ENCODE measurements around the gene NTF4.

The NTF4 gene

DNA sequence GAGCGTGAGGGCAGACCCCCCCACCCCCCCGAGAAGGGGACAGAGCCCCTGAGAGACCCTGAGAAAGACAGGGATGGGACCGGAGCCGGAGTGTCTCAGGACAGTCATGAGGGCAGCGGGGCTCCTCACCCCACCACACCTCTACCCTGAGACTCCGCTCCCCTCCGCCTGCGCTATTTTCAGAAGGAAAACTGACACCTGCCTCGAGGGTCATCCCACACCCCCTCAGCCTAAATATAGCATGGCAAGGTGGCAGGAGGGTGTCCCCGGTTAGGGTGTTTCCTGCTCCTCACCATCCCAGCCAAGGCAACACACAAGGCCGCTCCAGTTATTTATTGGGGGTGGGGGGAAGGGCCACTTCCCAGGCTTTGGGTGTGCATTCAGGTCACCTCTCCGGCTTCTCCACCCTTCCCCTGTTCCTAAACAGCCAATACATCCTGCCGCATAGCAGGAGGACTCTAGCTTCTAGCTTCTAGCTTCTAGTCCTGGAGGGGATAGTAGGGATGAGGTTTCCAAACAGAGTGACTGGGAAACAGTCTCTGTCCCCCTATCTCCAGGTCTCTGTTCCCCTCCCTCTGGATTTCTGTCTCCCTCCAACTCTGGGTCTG lies 1.4 kb upstream of the NTF4 start:
- in situ Hi-C loops (cut with HindIII; ENCODE audit: low pct_ligation_motif_present, low sequenced_read_pairs) = no loop called here
- peaks cover 8% of the 10 kb centered on the region for H3K27me3 ChIP-seq (replicated peaks)
- H3K27ac ChIP-seq = no peak overlapping the region
- no peak overlapping the region for H3K4me3 ChIP-seq (ENCODE audit: low read depth, low read length)
- no peak for DNase-seq
- H3K36me3 ChIP-seq (replicated peaks) = no peaks in the 10 kb centered on the region
- TF ChIP-seq, protein P1, sequence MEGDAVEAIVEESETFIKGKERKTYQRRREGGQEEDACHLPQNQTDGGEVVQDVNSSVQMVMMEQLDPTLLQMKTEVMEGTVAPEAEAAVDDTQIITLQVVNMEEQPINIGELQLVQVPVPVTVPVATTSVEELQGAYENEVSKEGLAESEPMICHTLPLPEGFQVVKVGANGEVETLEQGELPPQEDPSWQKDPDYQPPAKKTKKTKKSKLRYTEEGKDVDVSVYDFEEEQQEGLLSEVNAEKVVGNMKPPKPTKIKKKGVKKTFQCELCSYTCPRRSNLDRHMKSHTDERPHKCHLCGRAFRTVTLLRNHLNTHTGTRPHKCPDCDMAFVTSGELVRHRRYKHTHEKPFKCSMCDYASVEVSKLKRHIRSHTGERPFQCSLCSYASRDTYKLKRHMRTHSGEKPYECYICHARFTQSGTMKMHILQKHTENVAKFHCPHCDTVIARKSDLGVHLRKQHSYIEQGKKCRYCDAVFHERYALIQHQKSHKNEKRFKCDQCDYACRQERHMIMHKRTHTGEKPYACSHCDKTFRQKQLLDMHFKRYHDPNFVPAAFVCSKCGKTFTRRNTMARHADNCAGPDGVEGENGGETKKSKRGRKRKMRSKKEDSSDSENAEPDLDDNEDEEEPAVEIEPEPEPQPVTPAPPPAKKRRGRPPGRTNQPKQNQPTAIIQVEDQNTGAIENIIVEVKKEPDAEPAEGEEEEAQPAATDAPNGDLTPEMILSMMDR (IDR thresholded peaks at IDR 0.05; ENCODE audit: low read depth, low read length, missing control alignments) = no peak

DNA sequence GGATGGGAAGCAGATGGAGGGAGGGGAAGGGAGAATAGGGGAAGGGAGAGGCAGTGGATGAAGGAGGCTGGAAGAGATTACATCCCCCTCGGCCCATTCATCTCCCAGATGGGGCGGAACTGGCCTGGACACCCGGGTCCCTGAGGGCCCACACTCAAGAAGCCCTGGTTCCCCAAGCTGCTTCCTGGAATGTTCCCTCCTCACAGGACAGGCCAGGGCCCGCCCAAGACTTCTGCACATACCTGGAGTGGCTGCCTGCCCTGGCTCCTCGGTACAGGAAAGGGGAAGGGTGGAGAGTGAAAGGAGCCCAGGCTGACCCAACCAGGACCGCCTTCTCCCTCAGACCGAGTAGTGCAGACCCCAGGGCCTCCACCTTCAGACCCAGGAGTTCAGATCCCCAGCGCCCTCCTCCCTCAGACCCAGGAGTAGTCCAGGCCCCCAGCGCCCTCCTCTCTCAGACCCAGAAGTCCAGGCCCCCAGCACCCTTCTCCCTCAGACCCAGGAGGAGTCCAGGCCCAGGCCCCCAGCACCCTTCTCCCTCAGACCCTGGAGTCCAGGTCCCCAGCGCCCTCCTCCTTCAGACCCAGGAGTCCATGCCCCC lies 489 bp downstream of the NTF4 start:
- H3K27ac ChIP-seq = no peak overlapping the region
- H3K4me3 ChIP-seq (ENCODE audit: low read depth, low read length) = no peak overlapping the region
- in situ Hi-C loops (cut with HindIII; ENCODE audit: low pct_ligation_motif_present, low sequenced_read_pairs) = no loop called here
- no peak for DNase-seq
- TF ChIP-seq, protein P1 (IDR thresholded peaks at IDR 0.05; ENCODE audit: low read depth, low read length, missing control alignments) = no peak
- peaks cover 8% of the 10 kb centered on the region for H3K27me3 ChIP-seq (replicated peaks)
- H3K36me3 ChIP-seq (replicated peaks) = no peaks in the 10 kb centered on the region

DNA sequence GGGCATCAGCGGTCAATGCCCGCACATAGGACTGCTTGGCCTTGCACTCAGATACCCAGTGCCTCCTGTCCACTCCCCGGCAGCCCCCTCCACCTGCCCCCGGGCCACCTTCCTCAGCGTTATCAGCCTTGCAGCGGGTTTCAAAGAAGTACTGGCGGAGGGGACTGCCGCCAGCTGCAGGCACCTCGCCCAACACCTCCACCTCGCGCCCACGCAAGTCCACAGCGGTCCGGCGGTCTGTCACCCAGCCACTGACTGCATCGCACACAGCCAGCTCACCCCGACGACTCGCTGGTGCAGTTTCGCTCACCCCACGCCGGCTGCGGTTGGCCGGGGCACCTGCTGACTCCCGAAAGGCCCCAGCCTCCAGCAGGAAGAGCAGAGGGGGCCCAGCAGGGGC lies 3.2 kb downstream of the NTF4 start:
- H3K4me3 ChIP-seq (ENCODE audit: low read depth, low read length) = no peak overlapping the region
- H3K36me3 ChIP-seq (replicated peaks) = no peaks in the 10 kb centered on the region
- no peak overlapping the region for H3K27ac ChIP-seq
- H3K27me3 ChIP-seq (replicated peaks) = peaks cover 8% of the 10 kb centered on the region
- in situ Hi-C loops (cut with HindIII; ENCODE audit: low pct_ligation_motif_present, low sequenced_read_pairs) = no loop called here
- TF ChIP-seq, protein P1 (IDR thresholded peaks at IDR 0.05; ENCODE audit: low read depth, low read length, missing control alignments) = no peak
- no peak for DNase-seq

DNA sequence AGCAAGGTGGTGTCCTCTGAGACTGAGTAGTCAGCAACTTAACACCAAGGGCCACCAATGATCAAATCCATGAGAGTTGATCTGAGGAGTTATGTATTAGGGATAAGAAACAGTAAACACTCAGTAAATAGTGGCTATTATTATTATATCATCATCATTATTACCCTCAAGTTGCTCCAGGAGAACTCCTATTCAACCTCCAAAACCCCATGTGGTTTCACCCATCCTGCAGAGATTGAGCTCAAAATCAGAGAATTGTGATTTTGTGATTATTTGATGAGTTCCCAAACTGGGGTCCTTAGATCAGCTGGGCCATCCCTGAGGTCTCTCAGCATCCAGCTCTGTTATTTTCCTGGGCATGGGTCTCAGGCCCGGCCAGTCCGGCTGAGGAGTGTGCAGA lies 3.6 kb downstream of the NTF4 start:
- no peak for DNase-seq
- H3K4me3 ChIP-seq (ENCODE audit: low read depth, low read length) = no peak overlapping the region
- H3K27me3 ChIP-seq (replicated peaks) = peaks cover 4% of the 10 kb centered on the region
- no peaks in the 10 kb centered on the region for H3K36me3 ChIP-seq (replicated peaks)
- TF ChIP-seq, protein P1 (IDR thresholded peaks at IDR 0.05; ENCODE audit: low read depth, low read length, missing control alignments) = no peak
- H3K27ac ChIP-seq = no peak overlapping the region
- in situ Hi-C loops (cut with HindIII; ENCODE audit: low pct_ligation_motif_present, low sequenced_read_pairs) = no loop called here

DNA sequence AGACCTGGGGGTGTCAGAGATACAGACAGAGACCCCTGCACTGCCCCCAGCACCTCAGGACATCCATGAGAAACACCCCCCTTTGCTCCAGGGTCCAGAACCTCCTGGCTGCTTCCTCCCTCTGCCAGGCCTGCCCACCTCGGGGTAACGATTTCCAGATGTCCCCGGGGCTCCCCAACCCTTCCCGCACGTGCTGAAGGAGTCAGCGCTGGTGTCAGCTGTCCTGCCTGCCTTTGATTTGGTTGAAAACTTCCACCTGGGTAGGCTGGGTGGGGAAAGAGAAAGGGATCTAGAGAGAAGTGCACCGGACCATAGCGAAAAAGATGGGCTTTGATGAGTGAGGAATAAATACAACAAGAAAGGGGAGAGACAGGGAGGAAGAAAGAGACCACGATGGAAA lies 5.6 kb downstream of the NTF4 start:
- H3K36me3 ChIP-seq (replicated peaks) = no peaks in the 10 kb centered on the region
- in situ Hi-C loops (cut with HindIII; ENCODE audit: low pct_ligation_motif_present, low sequenced_read_pairs) = no loop called here
- no peak for DNase-seq
- TF ChIP-seq, protein P1 (IDR thresholded peaks at IDR 0.05; ENCODE audit: low read depth, low read length, missing control alignments) = no peak
- H3K27ac ChIP-seq = no peak overlapping the region
- no peak overlapping the region for H3K4me3 ChIP-seq (ENCODE audit: low read depth, low read length)
- H3K27me3 ChIP-seq (replicated peaks) = no peaks in the 10 kb centered on the region

DNA sequence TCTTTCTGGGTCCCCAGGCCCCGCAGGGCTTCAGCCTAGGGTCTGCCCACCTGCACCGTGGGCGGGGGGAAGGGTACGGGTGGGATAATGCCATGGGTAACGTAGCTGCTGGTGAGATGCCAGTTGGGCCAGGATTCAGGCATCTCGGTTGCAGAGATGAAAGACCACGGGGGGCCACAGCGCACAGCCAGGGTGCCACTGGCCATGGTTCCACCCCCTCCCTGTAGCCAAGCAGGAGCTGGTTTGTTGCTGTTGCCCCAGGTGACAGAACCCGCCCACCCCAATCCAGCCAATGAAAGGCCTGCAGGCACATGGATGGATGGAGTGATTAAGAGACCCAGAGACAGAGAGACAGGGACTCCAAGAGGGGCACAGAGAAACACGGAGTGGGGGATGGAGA lies 6.1 kb downstream of the NTF4 start:
- DNase-seq = peak; percentile 40
- TF ChIP-seq, protein P1 (IDR thresholded peaks at IDR 0.05; ENCODE audit: low read depth, low read length, missing control alignments) = no peak
- H3K27me3 ChIP-seq (replicated peaks) = no peaks in the 10 kb centered on the region
- H3K4me3 ChIP-seq (ENCODE audit: low read depth, low read length) = no peak overlapping the region
- no peak overlapping the region for H3K27ac ChIP-seq
- in situ Hi-C loops (cut with HindIII; ENCODE audit: low pct_ligation_motif_present, low sequenced_read_pairs) = no loop called here
- no peaks in the 10 kb centered on the region for H3K36me3 ChIP-seq (replicated peaks)
